Osteocyte (in vitro differentiated cells): ENCODE measurements around the gene EEF1A2. TPM values are rescaled to one million over a fixed set of nuclear protein-coding genes. Genes with fewer than 3 reads are reported as not detected.

ENCODE experiments used
- DNase-seq: peaks from one replicate; pipeline ENCODE4 v3.0.0; 2021; ENCODE audit warnings: mixed read lengths; ENCODE audit not compliant: unreplicated experiment; ENCODE audit errors: extremely low spot score
- H3K27ac Mint-ChIP-seq: one replicate; pipeline ENCODE4 v1.8.0; 2021; ENCODE audit warnings: mild to moderate bottlenecking, mixed read lengths; ENCODE audit not compliant: unreplicated experiment
- H3K27me3 Mint-ChIP-seq: one replicate; pipeline ENCODE4 v1.8.0; 2021; ENCODE audit warnings: mixed read lengths; ENCODE audit not compliant: unreplicated experiment
- H3K36me3 Mint-ChIP-seq: one replicate; pipeline ENCODE4 v1.8.0; 2021; ENCODE audit warnings: mixed read lengths; ENCODE audit not compliant: unreplicated experiment
- H3K4me1 Mint-ChIP-seq: one replicate; pipeline ENCODE4 v1.8.0; 2021; ENCODE audit warnings: mixed read lengths; ENCODE audit not compliant: unreplicated experiment
- H3K4me3 Mint-ChIP-seq: one replicate; pipeline ENCODE4 v1.8.0; 2021; ENCODE audit warnings: mild to moderate bottlenecking, moderate library complexity, mixed read lengths; ENCODE audit not compliant: unreplicated experiment
- H3K9me3 Mint-ChIP-seq: one replicate; pipeline ENCODE4 v1.8.0; 2021; ENCODE audit warnings: mixed read lengths; ENCODE audit not compliant: unreplicated experiment
- CTCF ChIP-seq: fragments of 200-600 bp; sonication (generic); IDR thresholded peaks from 2 replicates; pipeline ENCODE4 v1.5.0; 2021; ENCODE audit warnings: antibody characterized with exemption, mild to moderate bottlenecking, moderate library complexity
- total RNA-seq: library from RNA; stranded (reverse); gene quantifications from 2 replicates; pipeline ENCODE4 v1.2.1, GENCODE V29; 2021

Gene EEF1A2
- total RNA-seq, 1 donor from 2014 or later: 0.56 TPM

GRCh38 chr20:63491635-63492230, 7.2 kb downstream of the EEF1A2 start:
- Mint-ChIP-seq H3K4me1 (peaks cover 2% of the 10 kb centered on the region), H3K27me3 (peaks cover 8% of the 10 kb centered on the region), H3K9me3 (no peaks in the 10 kb centered on the region), H3K36me3 (no peaks in the 10 kb centered on the region), H3K27ac (no peak overlapping the region), H3K4me3 (no peak overlapping the region)
- DNase-seq: no peak
- no peak for TF ChIP-seq CTCF

- Mint-ChIP-seq H3K27ac (no peak overlapping the region), H3K9me3 (no peaks in the 10 kb centered on the region), H3K4me3 (no peak overlapping the region), H3K36me3 (no peaks in the 10 kb centered on the region), H3K27me3 (peaks cover 8% of the 10 kb centered on the region), H3K4me1 (peaks cover under 1% of the 10 kb centered on the region)
- no peak for DNase-seq
- TF ChIP-seq CTCF: no peak
Measured at GRCh38 chr20:63491078-63491477, 7.8 kb downstream of the EEF1A2 start.

GRCh38 chr20:63490416-63490815, 8.5 kb downstream of the EEF1A2 start:
- Mint-ChIP-seq H3K27ac (no peak overlapping the region), H3K27me3 (peaks cover 8% of the 10 kb centered on the region), H3K9me3 (no peaks in the 10 kb centered on the region), H3K4me1 (no peaks in the 10 kb centered on the region), H3K36me3 (no peaks in the 10 kb centered on the region), H3K4me3 (no peak overlapping the region)
- TF ChIP-seq CTCF: no peak
- DNase-seq: no peak

- no peaks in the 10 kb centered on the region for H3K9me3 Mint-ChIP-seq
- H3K4me3 Mint-ChIP-seq: no peak overlapping the region
- peaks cover 11% of the 10 kb centered on the region for H3K27me3 Mint-ChIP-seq
- TF ChIP-seq CTCF: no peak
- no peak overlapping the region for H3K27ac Mint-ChIP-seq
- DNase-seq: no peak
- H3K4me1 Mint-ChIP-seq: no peaks in the 10 kb centered on the region
- H3K36me3 Mint-ChIP-seq: no peaks in the 10 kb centered on the region
Measured at GRCh38 chr20:63488315-63489251, 10.3 kb downstream of the EEF1A2 start.

GRCh38 chr20:63487781-63488241, 11.1 kb downstream of the EEF1A2 start:
- DNase-seq: no peak
- Mint-ChIP-seq H3K9me3 (no peaks in the 10 kb centered on the region), H3K4me1 (peaks cover 2% of the 10 kb centered on the region), H3K27me3 (peaks cover 13% of the 10 kb centered on the region), H3K4me3 (no peak overlapping the region), H3K27ac (no peak overlapping the region), H3K36me3 (no peaks in the 10 kb centered on the region)
- TF ChIP-seq CTCF: no peak
